MM.1S (cell line): ENCODE results near the gene SCAPER.

Experiments used
- CTCF ChIP-seq: fragments of 300-600 bp; sonication (generic); IDR thresholded peaks from 2 replicates; pipeline ENCODE4 v1.5.1; 2016; ENCODE audit warnings: antibody characterized with exemption, low read length, mixed read lengths
- EZH2 ChIP-seq: fragments of 300-600 bp; sonication (generic); optimal IDR thresholded peaks from 2 replicates; pipeline ENCODE3; 2017; ENCODE audit warnings: low read depth, mild to moderate bottlenecking, antibody characterized with exemption, low read length, mixed read lengths
- EZH2phosphoT487 ChIP-seq: fragments of 300-600 bp; sonication (generic); IDR thresholded peaks from 2 replicates; pipeline ENCODE4 v1.6.1; 2018; ENCODE audit warnings: antibody characterized with exemption, low read length

- TF ChIP-seq EZH2 = no peak
- no peak for TF ChIP-seq CTCF
- no peak for TF ChIP-seq EZH2phosphoT487
Measured at GRCh38 chr15:76460347-76460746, 444.8 kb downstream of the SCAPER start.
